Ishikawa (cell line): ENCODE measurements around the gene SPEF2.

Source experiments
- CEBPB ChIP-seq: IDR thresholded peaks from 2 replicates; pipeline ENCODE4 v1.6.1; 2012
- CREB1 ChIP-seq: IDR thresholded peaks from 2 replicates; pipeline ENCODE4 v1.6.1; 2012; ENCODE audit warnings: low read depth
- EGR1 ChIP-seq: IDR thresholded peaks from 2 replicates; pipeline ENCODE4 v1.6.1; 2012
- EP300 ChIP-seq: IDR thresholded peaks from 2 replicates; pipeline ENCODE4 v1.6.1; 2012; ENCODE audit warnings: borderline replicate concordance
- FOXM1 ChIP-seq: IDR thresholded peaks from 2 replicates; pipeline ENCODE4 v1.6.1; 2012; ENCODE audit warnings: low read depth, borderline replicate concordance
- MAX ChIP-seq: IDR thresholded peaks from 2 replicates; pipeline ENCODE4 v1.6.1; 2012
- NFIC ChIP-seq: IDR thresholded peaks from 2 replicates; pipeline ENCODE4 v1.6.1; 2012
- RAD21 ChIP-seq: IDR thresholded peaks from 2 replicates; pipeline ENCODE4 v1.6.1; 2012; ENCODE audit warnings: low read depth
- REST ChIP-seq: IDR thresholded peaks from 2 replicates; pipeline ENCODE4 v1.6.1; 2012; ENCODE audit warnings: low read depth, mild to moderate bottlenecking
- TAF1 ChIP-seq: IDR thresholded peaks from 2 replicates; pipeline ENCODE4 v1.6.1; 2012; ENCODE audit warnings: low read depth, mild to moderate bottlenecking
- TCF12 ChIP-seq: IDR thresholded peaks from 2 replicates; pipeline ENCODE4 v1.6.1; 2012; ENCODE audit warnings: low read depth
- TEAD4 ChIP-seq: IDR thresholded peaks from 2 replicates; pipeline ENCODE4 v1.6.1; 2012
- USF1 ChIP-seq: IDR thresholded peaks from 2 replicates; pipeline ENCODE4 v1.6.1; 2012
- YY1 ChIP-seq: IDR thresholded peaks from 2 replicates; pipeline ENCODE4 v1.6.1; 2012; ENCODE audit warnings: low read depth
- ZBTB7A ChIP-seq: IDR thresholded peaks from 2 replicates; pipeline ENCODE4 v1.6.1; 2012; ENCODE audit warnings: low read depth

SPEF2 gene

GRCh38 chr5:35593338-35593737, 24.3 kb upstream of the SPEF2 start:
- no peak for TF ChIP-seq TCF12
- no peak for TF ChIP-seq CREB1
- TF ChIP-seq REST = no peak
- TF ChIP-seq ZBTB7A = no peak

- TF ChIP-seq REST (no peak), TCF12 (no peak), MAX (no peak), RAD21 (peak; percentile 48; the same call in 1 of the 2 replicates)
These were observed 18.8 kb upstream of the SPEF2 start for GRCh38 chr5:35598707-35599370.

GRCh38 chr5:35600591-35600990, 17.1 kb upstream of the SPEF2 start:
- TF ChIP-seq REST = no peak
- no peak for TF ChIP-seq USF1
- no peak for TF ChIP-seq TEAD4
- TF ChIP-seq EP300 = no peak
- no peak for TF ChIP-seq NFIC
- TF ChIP-seq EGR1 = no peak
- no peak for TF ChIP-seq TAF1
- no peak for TF ChIP-seq MAX
- TF ChIP-seq RAD21 = no peak
- TF ChIP-seq YY1 = no peak
- no peak for TF ChIP-seq ZBTB7A

GRCh38 chr5:35608881-35609779, 8.5 kb upstream of the SPEF2 start:
- no peak for TF ChIP-seq ZBTB7A
- no peak for TF ChIP-seq YY1
- TF ChIP-seq NFIC = no peak

GRCh38 chr5:35617060-35617434, 616 bp upstream of the SPEF2 start:
- TF ChIP-seq USF1 (no peak), NFIC (no peak), EP300 (no peak), ZBTB7A (no peak), YY1 (no peak), REST (no peak), TEAD4 (no peak), MAX (no peak), CEBPB (no peak), TAF1 (no peak), CREB1 (no peak), EGR1 (no peak), FOXM1 (no peak), RAD21 (no peak), TCF12 (no peak)
